Cardiac muscle cell (in vitro differentiated cells and primary cell): Measurements from ENCODE around the gene RNH1. TPM values are rescaled to one million over a fixed set of nuclear protein-coding genes. Genes with fewer than 3 reads are reported as not detected.

Experiments
- DNase-seq, 2 donors: peaks; one replicate each; pipeline versions ENCODE4 v3.0.0 to v3.0.0-alpha.2; 2010 to 2017; ENCODE audit warnings: low read depth in 1 of 2, low spot score in 1 of 2
- H3K27ac ChIP-seq: fragments of 200-600 bp; sonication (generic); 2 replicates; pipeline ENCODE4 v1.5.1; 2016
- H3K27me3 ChIP-seq: fragments of 200-600 bp; sonication (generic); 2 replicates; pipeline ENCODE4 v1.6.0; 2016; ENCODE audit warnings: control low read depth
- H3K36me3 ChIP-seq: fragments of 200-600 bp; sonication (generic); 2 replicates; pipeline ENCODE4 v1.5.1; 2016; ENCODE audit warnings: control low read depth
- H3K4me1 ChIP-seq: fragments of 200-600 bp; sonication (generic); 2 replicates; pipeline ENCODE4 v1.8.1; 2017; ENCODE audit warnings: low read depth, mild to moderate bottlenecking, mixed run types
- H3K4me3 ChIP-seq: fragments of 200-600 bp; sonication (generic); 2 replicates; pipeline ENCODE4 v1.5.1; 2016; ENCODE audit warnings: mild to moderate bottlenecking
- H3K9me3 ChIP-seq: fragments of 200-600 bp; sonication (generic); 2 replicates; pipeline ENCODE4 v1.5.1; 2017; ENCODE audit warnings: low read depth, mild to moderate bottlenecking, control low read depth
- CTCF ChIP-seq: IDR thresholded peaks from 2 replicates; pipeline ENCODE4 v1.5.1; 2012; ENCODE audit warnings: low read depth, mild to moderate bottlenecking, low read length
- polyA plus RNA-seq: library from polyadenylated mRNA; unstranded; fragments of >200 nt; fragmentation: Nextera tagmentation; extraction: Ambion mirVana; gene quantifications from 2 replicates; pipeline ENCODE4 v1.2.1, GENCODE V29; 2016
- total RNA-seq: library from RNA; depleted of rRNA; stranded (reverse); fragments of >200 nt; gene quantifications from 2 replicates; pipeline ENCODE4 v1.2.3, GENCODE V29; 2016

The RNH1 gene
- total and polyA plus RNA-seq, 2 experiments from 2014 or later = 149 to 176 TPM

GRCh38 chr11:507727-508515 is 879 bp upstream of the RNH1 start:
- no peak for TF ChIP-seq CTCF
- H3K27me3 ChIP-seq = no peaks in the 10 kb centered on the region
- peak in 1 of 2 donors; percentile 33 for DNase-seq
- peaks cover 5% of the 10 kb centered on the region for H3K4me1 ChIP-seq
- peak overlapping the region; percentile 71 for H3K4me3 ChIP-seq
- peak overlapping the region; percentile 100 for H3K27ac ChIP-seq
- no peaks in the 10 kb centered on the region for H3K9me3 ChIP-seq
- no peaks in the 10 kb centered on the region for H3K36me3 ChIP-seq

GRCh38 chr11:506238-506994 is 626 bp downstream of the RNH1 start:
- Histone ChIP-seq H3K27ac (peak overlapping the region; percentile 100), H3K9me3 (no peaks in the 10 kb centered on the region), H3K4me1 (peaks cover 5% of the 10 kb centered on the region), H3K36me3 (no peaks in the 10 kb centered on the region), H3K4me3 (peak overlapping the region; percentile 71), H3K27me3 (no peaks in the 10 kb centered on the region)
- TF ChIP-seq CTCF = no peak
- DNase-seq = peak; percentile 98 to 99

GRCh38 chr11:504994-505344 is 2.1 kb downstream of the RNH1 start:
- H3K27ac ChIP-seq = no peak overlapping the region
- no peak overlapping the region for H3K4me3 ChIP-seq
- no peak for TF ChIP-seq CTCF
- no peaks in the 10 kb centered on the region for H3K9me3 ChIP-seq
- no peak for DNase-seq
- peaks cover 8% of the 10 kb centered on the region for H3K36me3 ChIP-seq
- no peaks in the 10 kb centered on the region for H3K27me3 ChIP-seq
- H3K4me1 ChIP-seq = peaks cover 5% of the 10 kb centered on the region

GRCh38 chr11:504053-504993 is 2.7 kb downstream of the RNH1 start:
- DNase-seq = peak in 1 of 2 donors; percentile 79
- peaks cover 14% of the 10 kb centered on the region for H3K36me3 ChIP-seq
- H3K9me3 ChIP-seq = no peaks in the 10 kb centered on the region
- H3K4me1 ChIP-seq = peaks cover 5% of the 10 kb centered on the region
- H3K27me3 ChIP-seq = no peaks in the 10 kb centered on the region
- no peak overlapping the region for H3K4me3 ChIP-seq
- H3K27ac ChIP-seq = no peak overlapping the region
- TF ChIP-seq CTCF = no peak
